H54 (cell line): ENCODE data around the gene ITGB8.

Source experiments
- DNase-seq: peaks from one replicate; pipeline ENCODE4 v3.0.0; 2011; ENCODE audit warnings: low spot score, mixed read lengths; ENCODE audit not compliant: insufficient read length
- FAIRE-seq: peaks from 3 replicates; lab custom pipeline; 2011; peaks lifted over from hg19 to GRCh38; lab: Jason Lieb, UNC
- POLR2A ChIP-seq: IDR thresholded peaks from 2 replicates; pipeline ENCODE4 v1.6.1; 2011; ENCODE audit warnings: low read depth, mild to moderate bottlenecking, low read length

Gene ITGB8

GRCh38 chr7:20330239-20330927 lies at the start of gene ITGB8:
ITGB8 (plus strand) TSS chr7:20330900; CDS start chr7:20331807, 907 bp downstream.
- peak; percentile 27; the same call in 1 of the 2 replicates for TF ChIP-seq POLR2A
- FAIRE-seq (peak; percentile 89), DNase-seq (peak; percentile 76)

GRCh38 chr7:20282959-20283358 lies 47.7 kb upstream of the ITGB8 start:
- TF ChIP-seq POLR2A: no peak
- no peak for DNase-seq
- FAIRE-seq: no peak

GRCh38 chr7:20283385-20283784 lies 47.3 kb upstream of the ITGB8 start:
- peak; percentile 64 for FAIRE-seq
- no peak for DNase-seq
- TF ChIP-seq POLR2A: no peak

DNA sequence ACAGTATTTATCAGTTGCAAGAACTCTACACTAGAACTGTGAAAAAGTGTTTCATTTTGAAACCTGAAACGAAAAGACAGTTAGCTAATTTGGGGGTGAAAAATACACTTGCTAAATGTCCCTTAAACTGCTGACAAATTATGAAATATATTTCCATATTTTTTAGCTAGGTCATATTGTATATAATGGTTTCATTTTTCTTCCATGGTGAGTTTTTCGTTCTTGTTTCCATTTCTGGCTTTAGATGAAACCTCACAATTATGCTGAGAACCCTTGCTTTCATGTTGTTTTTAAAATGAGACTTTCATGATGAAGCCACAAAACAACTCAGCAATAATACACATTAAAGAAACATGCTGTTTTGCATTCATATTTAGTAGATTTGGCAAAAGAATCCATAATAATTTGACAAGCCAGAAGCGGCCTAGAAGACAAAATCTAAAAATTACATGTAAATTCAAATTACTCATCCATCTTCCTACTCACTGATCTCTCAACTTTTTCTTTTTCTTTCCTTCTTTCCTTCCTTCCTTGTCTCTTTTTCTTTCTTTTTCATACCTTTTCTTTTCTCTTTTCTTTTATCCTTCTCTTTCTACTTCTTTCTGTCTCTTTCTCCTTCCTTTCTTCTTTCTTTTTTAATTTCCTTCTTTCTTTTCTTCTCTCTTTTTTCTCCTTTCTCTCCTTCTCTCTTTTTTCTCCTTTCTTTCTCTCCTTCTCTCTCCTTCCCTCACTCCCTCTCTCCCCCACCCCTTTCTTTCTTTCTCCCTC lies 46.5 kb upstream of the ITGB8 start:
- FAIRE-seq: peak; percentile 86
- DNase-seq: no peak
- no peak for TF ChIP-seq POLR2A

DNA sequence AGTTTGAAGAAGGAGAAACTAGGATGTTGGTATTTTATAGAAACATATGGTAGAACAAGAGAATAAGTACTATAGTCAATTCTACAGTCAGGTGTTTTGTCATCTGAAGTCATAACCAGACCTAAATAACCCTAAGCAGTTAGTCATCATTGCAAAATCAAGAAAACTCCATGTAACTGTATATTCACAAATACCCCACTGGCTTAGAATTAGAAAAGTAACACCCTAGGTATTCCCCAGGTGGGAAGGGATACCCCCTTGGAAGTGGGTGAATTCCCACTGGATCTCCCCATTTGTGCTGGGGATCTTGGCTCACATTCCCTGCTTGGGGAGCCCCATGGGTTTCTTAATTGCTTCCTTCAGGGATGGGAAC lies 45.9 kb upstream of the ITGB8 start:
- no peak for TF ChIP-seq POLR2A
- DNase-seq (no peak), FAIRE-seq (peak; percentile 64)

GRCh38 chr7:20287317-20287716 lies 43.4 kb upstream of the ITGB8 start:
- no peak for TF ChIP-seq POLR2A
- FAIRE-seq (no peak), DNase-seq (no peak)

DNA sequence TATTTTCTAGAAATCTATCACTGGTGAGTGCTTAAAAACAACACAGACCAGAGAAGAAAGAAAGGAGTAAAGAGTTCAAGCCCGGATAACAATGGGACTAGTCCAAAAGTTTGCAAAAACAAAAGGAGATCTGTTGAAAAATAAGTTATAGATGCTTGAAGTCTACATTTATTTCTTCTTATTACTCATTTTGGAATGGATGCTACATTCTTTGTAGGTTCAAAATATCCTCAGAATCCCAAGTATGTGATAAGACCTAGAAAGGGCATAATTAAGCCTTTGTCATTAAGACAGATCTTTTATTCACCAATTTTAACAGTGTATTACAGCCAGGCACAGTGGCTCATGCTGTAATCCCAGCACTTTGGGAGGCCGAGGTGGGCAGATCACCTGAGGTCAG lies 42.7 kb upstream of the ITGB8 start:
- peak; percentile 76 for FAIRE-seq

DNA sequence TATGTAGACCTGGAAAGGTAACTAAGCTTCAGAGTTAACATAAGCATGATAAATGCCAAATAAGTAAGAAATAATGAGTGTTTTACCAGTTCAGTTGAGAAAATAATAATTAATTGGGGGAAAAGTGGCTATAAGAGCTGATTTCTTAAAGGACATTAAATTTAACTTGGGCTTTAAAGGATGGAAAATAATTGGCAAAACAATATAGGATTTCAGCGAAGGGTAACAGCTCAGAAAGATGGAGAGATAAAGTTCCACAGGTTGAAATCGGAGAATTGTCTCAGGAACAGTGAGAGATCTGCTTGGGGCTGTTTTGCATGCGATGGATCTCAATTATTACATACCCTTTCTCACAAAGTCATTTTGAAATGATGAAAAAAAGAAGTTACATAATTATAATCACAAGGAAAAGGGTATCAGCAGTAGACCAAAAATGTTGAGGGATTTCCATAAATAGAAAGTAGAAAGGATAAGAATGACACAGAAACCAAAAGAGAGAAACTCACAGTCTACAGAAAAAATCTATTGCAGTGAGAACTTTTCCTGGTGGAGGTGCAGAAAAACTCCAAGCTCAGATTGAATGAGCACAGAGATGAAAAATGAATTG lies 40.1 kb upstream of the ITGB8 start:
- peak; percentile 55 for FAIRE-seq
- no peak for TF ChIP-seq POLR2A
- DNase-seq: no peak

More for the DNA sequence above, 42.7 kb upstream of the ITGB8 start:
- no peak for DNase-seq
- TF ChIP-seq POLR2A: no peak

GRCh38 chr7:20293336-20293735 lies 37.4 kb upstream of the ITGB8 start:
- no peak for FAIRE-seq
- no peak for TF ChIP-seq POLR2A
- no peak for DNase-seq

DNA sequence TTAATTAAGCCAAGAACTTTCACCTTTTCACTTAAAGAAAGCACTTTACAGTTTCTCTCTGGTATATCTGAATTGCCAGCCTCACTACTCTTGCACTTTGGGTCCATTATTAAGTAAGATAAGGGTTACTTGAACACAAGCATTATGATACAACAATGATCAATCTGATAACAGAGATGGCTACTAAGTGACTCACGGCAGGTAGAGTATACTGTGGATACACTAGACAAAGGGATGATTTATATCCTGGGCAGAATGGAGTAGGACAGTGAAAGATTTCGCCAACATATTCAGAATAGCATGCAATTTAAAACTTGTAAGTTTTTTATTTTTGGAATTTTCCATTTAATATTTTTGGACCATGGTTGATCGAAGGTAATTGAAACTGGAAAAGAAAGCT lies 34.3 kb upstream of the ITGB8 start:
- no peak for TF ChIP-seq POLR2A
- no peak for DNase-seq
- peak; percentile 75 for FAIRE-seq

DNA sequence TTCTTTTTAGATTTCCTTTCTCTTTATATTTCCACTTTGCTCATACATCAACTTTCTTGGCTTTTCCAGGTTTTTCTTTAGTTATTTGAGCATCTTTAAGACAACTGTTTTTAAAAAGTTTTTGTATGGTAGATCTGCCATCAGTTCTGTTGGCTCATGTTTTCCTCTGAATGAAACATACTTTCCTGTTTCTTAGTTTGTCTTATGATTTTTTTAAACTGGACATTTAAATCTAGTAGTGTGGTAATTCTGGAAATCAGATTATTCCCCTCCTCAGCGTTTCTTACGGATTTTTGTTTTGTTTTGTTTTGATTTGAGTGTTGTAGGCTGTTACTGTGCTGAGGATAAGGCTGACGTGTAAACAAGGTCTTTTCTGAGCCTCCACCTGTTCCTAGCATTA lies 33.8 kb upstream of the ITGB8 start:
- DNase-seq: no peak
- peak; percentile 11 for FAIRE-seq
- TF ChIP-seq POLR2A: no peak

DNA sequence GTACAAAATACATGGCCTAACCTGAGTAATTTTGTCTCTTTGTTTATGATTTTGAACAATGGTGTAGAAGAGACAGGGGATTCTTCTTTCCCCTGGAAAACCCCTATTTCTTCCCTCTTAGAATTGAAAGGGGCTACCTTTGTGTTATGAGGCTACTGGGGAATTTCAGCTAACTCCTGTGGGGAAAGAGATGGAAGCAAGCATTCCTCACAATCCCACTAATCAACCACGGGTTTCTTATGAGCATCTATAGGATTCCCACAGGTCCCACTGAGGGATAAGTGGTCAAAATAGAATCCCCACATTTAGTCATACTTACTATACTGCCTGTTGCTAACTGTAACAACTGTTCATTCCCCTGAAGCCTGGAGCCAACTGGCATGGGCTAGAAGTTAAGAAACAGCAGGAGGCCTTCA lies 32.2 kb upstream of the ITGB8 start:
- DNase-seq (no peak), FAIRE-seq (no peak)
- TF ChIP-seq POLR2A: no peak

DNA sequence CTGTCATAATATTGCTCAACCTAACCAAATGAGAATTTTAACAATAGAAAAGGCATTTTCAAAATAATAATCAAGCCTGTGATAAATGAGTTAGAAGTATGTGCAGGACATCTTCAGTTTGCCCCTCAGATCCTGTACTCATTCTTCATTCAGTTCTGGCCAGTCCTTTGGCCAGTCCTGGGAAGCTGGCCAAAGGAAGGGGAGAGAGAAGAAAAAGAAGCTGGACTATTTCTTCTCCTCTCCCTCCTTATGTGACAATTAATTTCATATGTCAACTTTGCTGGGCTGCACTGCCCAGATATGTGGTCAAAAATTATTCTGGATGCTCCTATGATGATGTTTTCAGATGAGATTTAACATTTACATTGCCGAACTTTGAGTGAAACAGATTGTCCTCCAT lies 31.6 kb upstream of the ITGB8 start:
- DNase-seq: no peak
- TF ChIP-seq POLR2A: no peak
- no peak for FAIRE-seq

GRCh38 chr7:20299647-20300312 lies 30.9 kb upstream of the ITGB8 start:
- FAIRE-seq (peak; percentile 57), DNase-seq (no peak)
- TF ChIP-seq POLR2A: no peak
